ENCODE measurements around the gene BFSP2.

Gene BFSP2

DNA sequence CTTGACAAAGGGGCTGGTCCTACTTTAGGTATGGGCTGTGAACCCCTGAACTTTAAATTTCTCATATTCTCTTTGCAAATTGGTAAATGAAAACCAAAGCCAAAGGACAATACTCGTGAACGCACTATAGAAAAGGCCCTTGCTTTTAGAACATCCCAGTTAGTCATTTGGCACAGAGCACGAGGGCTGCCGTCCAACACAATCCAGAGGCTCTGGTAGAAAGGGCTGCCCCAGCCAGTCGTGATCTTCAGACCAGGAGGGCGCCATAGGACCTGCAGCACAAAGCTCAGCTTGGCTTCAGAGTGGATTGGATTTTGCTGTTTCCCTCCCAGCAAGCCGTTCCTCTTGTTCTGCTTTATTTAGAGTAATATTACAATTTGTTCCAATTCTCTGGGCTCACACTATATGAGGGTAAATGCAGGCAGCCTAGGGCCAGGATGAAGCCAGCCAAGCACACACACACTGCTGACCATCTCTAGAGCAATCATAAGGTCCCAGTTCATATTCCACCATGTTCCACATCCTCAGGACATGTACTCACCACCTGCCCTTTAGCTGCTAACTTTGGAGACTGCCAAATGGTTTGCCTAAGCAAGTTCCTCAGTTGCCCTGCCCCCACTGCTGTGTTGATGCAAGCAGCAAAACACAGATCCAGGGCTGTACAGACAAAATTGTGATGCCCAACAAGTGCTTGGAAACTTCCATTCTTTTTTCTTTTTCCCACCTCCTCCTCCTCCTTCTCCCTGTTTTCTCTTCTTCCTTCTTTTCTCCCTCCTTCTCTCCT lies 6.0 kb upstream of the BFSP2 start:
- no peak overlapping the region for H3K27ac Mint-ChIP-seq
- no peak overlapping the region for H3K4me3 Mint-ChIP-seq
- DNase-seq = no peak
- H3K36me3 Mint-ChIP-seq (ENCODE audit: low read depth) = no peaks in the 10 kb centered on the region
- H3K9me3 Mint-ChIP-seq = peaks cover 2% of the 10 kb centered on the region
- H3K4me1 Mint-ChIP-seq (ENCODE audit: low read depth) = peaks cover 1% of the 10 kb centered on the region
- H3K27me3 Mint-ChIP-seq = no peaks in the 10 kb centered on the region

DNA sequence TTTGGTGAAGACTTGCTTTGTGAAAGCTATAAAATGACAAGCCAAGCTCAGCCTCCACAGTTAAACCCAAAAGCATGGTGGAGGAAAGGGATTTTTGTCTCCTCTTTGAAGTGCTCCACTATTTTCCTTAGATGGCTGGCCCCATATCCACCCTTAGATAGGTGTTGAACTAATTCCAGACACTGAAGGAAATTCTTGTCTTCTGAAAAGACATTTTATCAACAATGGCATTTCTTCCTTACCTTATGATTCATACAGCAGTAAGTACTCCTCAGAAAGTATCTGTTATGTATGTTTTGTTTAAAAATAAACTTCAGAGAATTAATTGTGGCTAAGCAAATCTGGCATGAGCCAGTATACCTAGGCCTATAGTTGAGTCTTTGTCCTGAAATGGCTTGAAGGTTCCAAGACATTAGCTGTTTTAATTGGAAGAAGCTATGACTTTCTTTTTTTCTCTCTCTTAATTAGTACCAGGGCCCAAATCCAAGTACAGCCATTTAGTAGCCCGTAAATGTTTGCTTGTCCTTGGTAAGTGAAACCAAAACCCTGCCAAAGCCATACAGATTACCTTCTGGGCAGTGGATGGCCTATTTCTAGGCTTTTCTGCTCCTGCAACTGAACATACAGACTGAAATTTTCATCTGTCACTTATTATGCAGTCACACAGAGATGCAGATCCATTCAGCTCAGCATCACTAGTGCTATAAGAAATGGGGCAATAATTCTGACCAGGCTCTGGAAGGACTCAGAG lies 5.1 kb upstream of the BFSP2 start:
- H3K4me1 Mint-ChIP-seq (ENCODE audit: low read depth) = peaks cover 1% of the 10 kb centered on the region
- no peak overlapping the region for H3K4me3 Mint-ChIP-seq
- H3K27ac Mint-ChIP-seq = no peak overlapping the region
- H3K27me3 Mint-ChIP-seq = no peaks in the 10 kb centered on the region
- H3K36me3 Mint-ChIP-seq (ENCODE audit: low read depth) = no peaks in the 10 kb centered on the region
- H3K9me3 Mint-ChIP-seq = peaks cover 2% of the 10 kb centered on the region
- DNase-seq = no peak

GRCh38 chr3:133396906-133397305 lies 3.0 kb upstream of the BFSP2 start:
- Mint-ChIP-seq H3K4me1 (ENCODE audit: low read depth) (peaks cover 1% of the 10 kb centered on the region), H3K27ac (no peak overlapping the region), H3K9me3 (peaks cover 2% of the 10 kb centered on the region), H3K36me3 (ENCODE audit: low read depth) (no peaks in the 10 kb centered on the region), H3K27me3 (no peaks in the 10 kb centered on the region), H3K4me3 (no peak overlapping the region)
- DNase-seq = no peak

DNA sequence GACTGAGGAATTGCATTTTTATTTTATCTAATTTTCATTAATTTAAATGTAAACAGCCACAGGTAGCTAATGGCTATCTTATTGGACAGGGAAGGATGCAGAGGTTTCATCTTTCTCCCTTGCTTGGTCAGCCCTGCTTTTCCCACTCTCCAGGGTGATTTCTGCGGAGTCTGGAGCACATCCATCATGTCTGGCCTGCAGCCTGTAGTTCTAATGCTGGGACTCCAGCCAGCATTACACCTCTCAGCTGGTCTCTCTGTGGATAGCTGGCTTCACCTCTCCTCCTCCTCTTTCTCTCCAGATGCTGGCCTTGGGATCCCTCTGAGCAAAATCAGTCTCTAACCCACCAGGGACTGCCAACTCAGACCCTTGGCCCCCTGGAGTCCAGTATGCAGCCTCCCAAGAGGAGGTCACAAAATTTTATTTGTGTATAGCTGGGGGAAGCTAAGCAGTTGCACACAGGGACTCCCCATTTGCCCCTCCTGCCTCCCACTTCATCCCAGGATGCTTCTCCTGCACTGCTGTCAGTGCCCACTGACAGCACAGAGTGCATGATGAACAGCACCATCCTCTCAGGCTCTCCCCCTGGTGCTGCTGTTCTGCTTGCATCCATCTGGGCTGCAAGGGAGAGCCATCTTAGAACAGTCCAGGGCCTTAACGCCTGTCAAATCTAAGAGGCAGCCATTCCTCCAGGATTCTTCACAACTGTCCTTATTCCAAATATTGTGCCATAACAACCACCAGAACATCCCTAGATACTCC lies 1.7 kb downstream of the BFSP2 start:
- peak; percentile 7 for DNase-seq
- no peaks in the 10 kb centered on the region for H3K4me1 Mint-ChIP-seq (ENCODE audit: low read depth)
- no peaks in the 10 kb centered on the region for H3K36me3 Mint-ChIP-seq (ENCODE audit: low read depth)
- no peak overlapping the region for H3K27ac Mint-ChIP-seq
- H3K27me3 Mint-ChIP-seq = no peaks in the 10 kb centered on the region
- no peak overlapping the region for H3K4me3 Mint-ChIP-seq
- H3K9me3 Mint-ChIP-seq = no peaks in the 10 kb centered on the region

- no peaks in the 10 kb centered on the region for H3K27me3 Mint-ChIP-seq
- no peak for DNase-seq
- H3K4me1 Mint-ChIP-seq (ENCODE audit: low read depth) = no peaks in the 10 kb centered on the region
- no peaks in the 10 kb centered on the region for H3K36me3 Mint-ChIP-seq (ENCODE audit: low read depth)
- no peak overlapping the region for H3K4me3 Mint-ChIP-seq
- no peak overlapping the region for H3K27ac Mint-ChIP-seq
- no peaks in the 10 kb centered on the region for H3K9me3 Mint-ChIP-seq
These were observed 5.1 kb downstream of the BFSP2 start for GRCh38 chr3:133404920-133405319.

DNA sequence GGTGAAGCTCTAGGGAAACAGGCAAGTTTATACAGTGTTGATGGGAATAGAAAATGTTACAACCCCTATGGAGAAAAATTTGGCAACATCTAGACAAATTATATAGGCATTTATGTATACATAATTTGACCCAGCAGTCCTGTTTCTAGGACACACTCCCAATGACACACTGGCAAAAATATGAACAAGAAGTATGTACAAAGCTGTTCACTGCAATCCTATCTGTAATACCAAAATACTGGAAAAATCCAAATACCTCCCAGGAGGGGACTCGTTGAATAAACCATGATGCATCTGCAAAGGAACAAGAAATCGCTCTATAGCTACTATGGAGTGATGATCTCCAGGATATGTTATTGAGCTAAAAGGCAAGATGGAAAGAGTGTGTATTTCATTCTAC lies 8.5 kb downstream of the BFSP2 start:
- H3K27ac Mint-ChIP-seq = no peak overlapping the region
- H3K36me3 Mint-ChIP-seq (ENCODE audit: low read depth) = no peaks in the 10 kb centered on the region
- H3K9me3 Mint-ChIP-seq = no peaks in the 10 kb centered on the region
- no peak overlapping the region for H3K4me3 Mint-ChIP-seq
- H3K27me3 Mint-ChIP-seq = no peaks in the 10 kb centered on the region
- DNase-seq = no peak
- H3K4me1 Mint-ChIP-seq (ENCODE audit: low read depth) = peaks cover 2% of the 10 kb centered on the region

GRCh38 chr3:133408961-133409360 lies 9.1 kb downstream of the BFSP2 start:
- Mint-ChIP-seq H3K9me3 (no peaks in the 10 kb centered on the region), H3K4me1 (ENCODE audit: low read depth) (peaks cover 6% of the 10 kb centered on the region), H3K27me3 (no peaks in the 10 kb centered on the region), H3K27ac (no peak overlapping the region), H3K36me3 (ENCODE audit: low read depth) (no peaks in the 10 kb centered on the region), H3K4me3 (no peak overlapping the region)
- DNase-seq = no peak

GRCh38 chr3:133410191-133410892 lies 10.5 kb downstream of the BFSP2 start:
- H3K27me3 Mint-ChIP-seq = no peaks in the 10 kb centered on the region
- H3K4me3 Mint-ChIP-seq = no peak overlapping the region
- H3K36me3 Mint-ChIP-seq (ENCODE audit: low read depth) = no peaks in the 10 kb centered on the region
- no peaks in the 10 kb centered on the region for H3K9me3 Mint-ChIP-seq
- H3K4me1 Mint-ChIP-seq (ENCODE audit: low read depth) = peaks cover 6% of the 10 kb centered on the region
- DNase-seq = no peak
- H3K27ac Mint-ChIP-seq = no peak overlapping the region

DNA sequence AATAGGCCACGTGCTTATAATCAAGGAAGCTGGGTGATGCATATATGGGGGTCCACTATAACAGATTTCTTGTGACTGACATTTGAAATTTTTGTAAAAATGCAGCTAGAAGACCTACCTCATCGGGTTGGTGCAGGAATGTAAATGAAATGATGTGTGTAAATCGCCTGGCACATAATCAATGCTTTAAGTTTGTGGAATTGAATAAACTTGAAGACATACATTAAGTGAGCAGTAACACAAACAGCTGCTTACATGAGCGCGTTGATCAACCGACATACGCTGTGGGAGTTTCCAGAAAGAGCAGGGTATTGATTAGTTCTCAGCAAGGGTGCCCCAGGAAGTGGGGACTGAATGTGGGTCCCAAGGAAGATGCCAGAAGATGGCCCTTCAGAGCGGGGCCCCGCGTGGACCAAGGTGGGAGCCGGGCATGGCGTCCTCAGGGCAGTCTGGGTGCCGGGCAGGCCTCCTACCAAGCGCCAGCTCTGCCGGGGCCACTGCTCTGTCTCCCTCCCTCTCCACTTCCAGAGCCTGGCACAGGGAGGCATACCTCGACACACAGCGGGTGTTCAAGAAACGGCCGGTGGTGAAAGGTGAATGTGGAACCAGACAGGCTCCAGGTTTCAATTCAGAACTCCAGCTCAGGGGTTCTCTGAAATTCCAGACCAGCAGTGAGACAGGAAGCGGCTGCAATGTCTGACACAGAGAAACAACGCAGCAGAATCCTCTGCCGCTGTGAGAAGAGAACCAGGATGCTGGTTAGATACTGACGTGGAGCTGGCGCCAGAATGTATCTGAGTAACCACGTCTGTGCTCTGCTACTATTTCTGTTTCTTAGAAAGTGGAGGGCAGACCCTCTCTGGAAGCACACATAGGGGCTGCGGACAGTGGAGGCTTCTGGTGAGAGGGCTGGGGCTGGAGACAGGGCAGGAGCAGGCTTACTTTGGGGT lies 12.6 kb downstream of the BFSP2 start:
- Mint-ChIP-seq H3K9me3 (no peaks in the 10 kb centered on the region), H3K27ac (no peak overlapping the region), H3K4me1 (ENCODE audit: low read depth) (peaks cover 6% of the 10 kb centered on the region), H3K4me3 (no peak overlapping the region), H3K27me3 (no peaks in the 10 kb centered on the region), H3K36me3 (ENCODE audit: low read depth) (no peaks in the 10 kb centered on the region)
- DNase-seq = no peak

- Mint-ChIP-seq H3K4me1 (ENCODE audit: low read depth) (peaks cover 6% of the 10 kb centered on the region), H3K9me3 (no peaks in the 10 kb centered on the region), H3K36me3 (ENCODE audit: low read depth) (no peaks in the 10 kb centered on the region), H3K27me3 (no peaks in the 10 kb centered on the region), H3K27ac (no peak overlapping the region), H3K4me3 (no peak overlapping the region)
- no peak for DNase-seq
These were observed 13.5 kb downstream of the BFSP2 start for GRCh38 chr3:133413161-133414020.

GRCh38 chr3:133414021-133414392 lies 14.2 kb downstream of the BFSP2 start:
- no peak for DNase-seq
- peaks cover 6% of the 10 kb centered on the region for H3K4me1 Mint-ChIP-seq (ENCODE audit: low read depth)
- H3K27me3 Mint-ChIP-seq = no peaks in the 10 kb centered on the region
- no peak overlapping the region for H3K27ac Mint-ChIP-seq
- H3K4me3 Mint-ChIP-seq = no peak overlapping the region
- H3K9me3 Mint-ChIP-seq = no peaks in the 10 kb centered on the region
- no peaks in the 10 kb centered on the region for H3K36me3 Mint-ChIP-seq (ENCODE audit: low read depth)

- no peak overlapping the region for H3K4me3 Mint-ChIP-seq
- no peak overlapping the region for H3K27ac Mint-ChIP-seq
- H3K27me3 Mint-ChIP-seq = no peaks in the 10 kb centered on the region
- H3K9me3 Mint-ChIP-seq = no peaks in the 10 kb centered on the region
- no peaks in the 10 kb centered on the region for H3K36me3 Mint-ChIP-seq (ENCODE audit: low read depth)
- peaks cover 4% of the 10 kb centered on the region for H3K4me1 Mint-ChIP-seq (ENCODE audit: low read depth)
- no peak for DNase-seq
These were observed 18.5 kb downstream of the BFSP2 start for GRCh38 chr3:133418361-133418760.
